ENCODE measurements around the gene INPP4A. TPM values are rescaled to one million over a fixed set of nuclear protein-coding genes. Genes with fewer than 3 reads are reported as not detected.
A peak's percentile ranks its signal among the peaks of the same experiment; 100 is the strongest.

INPP4A gene
- total RNA-seq, 1 donor from 2014 or later = 18.0 TPM

GRCh38 chr2:98500561-98500960, 55.9 kb downstream of the INPP4A start:
- Histone ChIP-seq H3K27me3 (ENCODE audit: control insufficient read depth, insufficient read depth, low read length) (no peaks in the 10 kb centered on the region), H3K36me3 (ENCODE audit: control insufficient read depth, insufficient read depth, low read length) (no peaks in the 10 kb centered on the region), H3K4me3 (ENCODE audit: low read depth, low read length) (no peak overlapping the region)
- no peak for TF ChIP-seq CTCF (IDR thresholded peaks at IDR 0.05; ENCODE audit: insufficient read depth, low read length, poor library complexity, severe bottlenecking)
- no peak for DNase-seq (ENCODE audit: low read depth)

- no peak for TF ChIP-seq CTCF (IDR thresholded peaks at IDR 0.05; ENCODE audit: insufficient read depth, low read length, poor library complexity, severe bottlenecking)
- DNase-seq (ENCODE audit: low read depth) = no peak
- Histone ChIP-seq H3K4me3 (ENCODE audit: low read depth, low read length) (no peak overlapping the region), H3K27me3 (ENCODE audit: control insufficient read depth, insufficient read depth, low read length) (no peaks in the 10 kb centered on the region), H3K36me3 (ENCODE audit: control insufficient read depth, insufficient read depth, low read length) (no peaks in the 10 kb centered on the region)
These were observed 56.6 kb downstream of the INPP4A start for GRCh38 chr2:98501223-98501622.

GRCh38 chr2:98501876-98502275, 57.2 kb downstream of the INPP4A start:
- no peaks in the 10 kb centered on the region for H3K36me3 ChIP-seq (ENCODE audit: control insufficient read depth, insufficient read depth, low read length)
- H3K27me3 ChIP-seq (ENCODE audit: control insufficient read depth, insufficient read depth, low read length) = no peaks in the 10 kb centered on the region
- TF ChIP-seq CTCF (IDR thresholded peaks at IDR 0.05; ENCODE audit: insufficient read depth, low read length, poor library complexity, severe bottlenecking) = no peak
- H3K4me3 ChIP-seq (ENCODE audit: low read depth, low read length) = no peak overlapping the region
- DNase-seq (ENCODE audit: low read depth) = no peak

- TF ChIP-seq CTCF (IDR thresholded peaks at IDR 0.05; ENCODE audit: insufficient read depth, low read length, poor library complexity, severe bottlenecking) = no peak
- H3K27me3 ChIP-seq (ENCODE audit: control insufficient read depth, insufficient read depth, low read length) = no peaks in the 10 kb centered on the region
- peak; percentile 52 for DNase-seq (ENCODE audit: low read depth)
- H3K4me3 ChIP-seq (ENCODE audit: low read depth, low read length) = no peak overlapping the region
- H3K36me3 ChIP-seq (ENCODE audit: control insufficient read depth, insufficient read depth, low read length) = no peaks in the 10 kb centered on the region
These were observed 58.1 kb downstream of the INPP4A start for GRCh38 chr2:98502556-98503335.

GRCh38 chr2:98503481-98504105, 58.9 kb downstream of the INPP4A start:
- no peak for DNase-seq (ENCODE audit: low read depth)
- Histone ChIP-seq H3K27me3 (ENCODE audit: control insufficient read depth, insufficient read depth, low read length) (no peaks in the 10 kb centered on the region), H3K4me3 (ENCODE audit: low read depth, low read length) (no peak overlapping the region), H3K36me3 (ENCODE audit: control insufficient read depth, insufficient read depth, low read length) (no peaks in the 10 kb centered on the region)
- no peak for TF ChIP-seq CTCF (IDR thresholded peaks at IDR 0.05; ENCODE audit: insufficient read depth, low read length, poor library complexity, severe bottlenecking)
